NCI-H460 (cell line): ENCODE results near the gene KCNJ9. TPM values are rescaled to one million over a fixed set of nuclear protein-coding genes. Genes with fewer than 3 reads are reported as not detected.
A peak's percentile ranks its signal among the peaks of the same experiment; 100 is the strongest.

Experiments
- DNase-seq: peaks from one replicate; pipeline ENCODE4 v3.0.0-alpha.2; 2016; ENCODE audit warnings: low read depth; ENCODE audit errors: extremely low read depth
- total RNA-seq: library from RNA; depleted of rRNA; stranded (reverse); fragments of >200 nt; shearing (Covaris generic); gene quantifications from 2 replicates; pipeline ENCODE4 v1.2.3, GENCODE V29; 2014

Gene KCNJ9
- total RNA-seq, 1 experiment from 2014 or later = not detected

DNA sequence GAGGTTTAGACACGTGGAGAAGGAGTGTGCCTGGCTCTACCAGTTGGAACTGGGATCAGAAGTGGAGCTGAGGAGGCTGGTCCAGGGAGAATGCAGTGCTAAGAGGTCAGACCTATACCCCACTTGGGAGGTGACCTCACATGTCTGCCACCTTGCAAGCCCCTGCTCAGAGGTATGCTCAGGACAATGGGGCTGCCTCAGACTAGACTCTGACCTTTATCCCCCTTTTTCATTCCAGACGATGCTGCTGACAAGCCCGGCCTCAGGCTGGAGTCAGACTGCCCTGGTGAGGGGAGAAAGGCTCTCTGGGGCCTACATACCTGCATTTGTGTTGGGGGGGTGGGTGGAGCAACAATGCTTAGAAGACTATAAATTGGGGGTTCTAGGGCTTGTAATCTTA lies 16.6 kb upstream of the KCNJ9 start:
- DNase-seq = no peak

DNA sequence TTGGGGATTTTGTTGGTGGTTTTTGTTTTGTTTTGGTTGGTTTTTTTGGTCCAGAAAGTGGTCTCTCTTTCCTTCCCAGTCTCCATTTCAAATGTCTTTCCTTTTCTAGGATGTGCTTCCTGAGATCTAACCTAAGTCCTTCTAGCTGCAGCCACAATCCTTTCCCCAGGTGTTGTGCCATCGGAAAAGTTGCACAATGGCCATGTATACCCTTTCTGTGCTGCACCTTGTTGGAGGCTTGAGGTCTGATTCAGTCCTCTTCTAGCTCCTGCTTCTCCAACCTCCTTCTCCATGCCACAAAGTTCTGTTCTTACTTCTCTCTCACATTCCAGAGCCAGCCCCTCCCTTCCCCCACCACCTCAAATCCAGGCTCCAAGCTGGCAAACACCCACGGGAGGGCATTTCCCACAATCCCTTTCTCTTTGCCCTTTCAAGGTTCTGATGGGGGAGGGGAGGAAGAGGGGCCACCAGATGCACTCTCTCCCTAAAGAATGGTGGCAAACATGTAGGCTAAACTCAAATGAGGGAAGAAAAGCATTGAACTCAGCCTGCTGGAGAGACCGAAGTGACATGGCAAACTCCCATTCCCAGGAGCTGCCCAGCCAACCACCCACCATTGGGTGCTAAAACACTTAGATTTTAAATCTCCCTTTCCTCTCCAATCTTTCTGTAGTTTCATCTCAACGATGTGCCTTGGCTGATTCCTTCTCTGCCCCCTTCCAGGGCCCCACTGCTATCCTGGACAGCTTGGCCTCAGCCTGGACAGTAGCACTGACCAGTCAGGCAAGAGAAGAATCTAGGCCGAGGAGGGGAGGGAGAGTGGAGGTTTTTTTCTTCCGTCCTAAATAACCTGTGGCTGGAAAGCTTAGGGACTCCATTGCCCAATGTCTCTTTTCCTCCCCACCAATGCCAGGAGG lies 14.3 kb upstream of the KCNJ9 start:
- DNase-seq = no peak

DNA sequence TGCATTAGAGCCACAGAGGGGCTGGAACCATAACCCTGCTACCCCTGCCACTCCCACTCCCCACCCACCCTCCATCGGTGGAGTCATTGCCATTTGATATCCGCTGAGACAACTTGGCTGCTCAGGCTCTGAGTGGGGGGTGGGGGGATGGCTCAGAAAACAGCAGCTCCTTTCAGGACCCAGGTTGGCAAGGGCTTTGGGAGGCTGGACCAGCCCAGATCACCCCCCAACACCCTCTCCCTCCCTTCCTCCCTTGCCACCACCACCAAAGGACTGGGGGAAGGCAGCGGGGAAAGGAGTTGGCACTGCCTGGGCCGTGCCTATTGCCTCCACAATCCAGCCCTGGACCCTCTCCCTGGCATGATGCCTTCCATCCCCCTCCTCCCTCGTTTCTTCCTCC lies 13.1 kb upstream of the KCNJ9 start:
- DNase-seq = no peak

DNA sequence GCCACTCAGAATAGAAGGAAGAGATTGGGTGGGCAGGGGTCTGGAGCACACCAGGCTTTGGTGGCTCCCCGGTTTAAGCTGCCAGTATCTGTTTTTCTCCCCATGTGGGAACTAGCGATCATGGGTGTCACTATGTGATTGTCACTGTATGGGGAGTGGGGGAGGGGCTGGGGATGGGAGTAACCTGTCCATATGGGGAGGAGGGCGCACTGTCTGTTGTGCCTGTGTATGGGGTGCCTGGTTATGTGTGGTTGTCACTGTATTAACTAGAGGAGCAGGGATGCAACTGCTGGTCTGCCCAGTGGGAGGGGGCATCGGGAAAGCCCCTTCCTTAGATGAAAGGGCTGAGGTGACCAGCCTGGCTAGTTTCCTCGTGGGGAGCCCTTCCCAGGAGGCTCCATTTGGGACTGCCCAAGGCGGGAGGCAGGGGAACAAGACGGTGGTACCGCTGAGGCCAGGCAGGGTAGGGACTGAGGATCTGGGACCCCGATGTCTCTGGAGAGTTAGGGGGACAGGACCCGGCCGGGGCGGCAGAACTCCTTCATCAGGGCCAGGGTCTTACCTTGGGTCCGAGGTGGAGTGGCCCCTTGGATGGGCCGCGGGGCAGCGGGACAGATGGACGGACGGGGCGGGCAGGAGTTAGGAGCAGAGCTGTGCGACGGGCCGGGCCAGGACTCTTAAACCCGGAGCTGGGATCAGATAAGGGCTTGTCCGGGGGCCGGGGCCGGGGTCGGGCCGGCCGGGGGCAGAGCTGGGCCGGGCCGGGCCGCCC lies 11.7 kb upstream of the KCNJ9 start, which contains the start of gene KCNJ10:
Gene KCNJ10, minus strand, starts transcription at position 701 of the 772 bp plus-strand sequence. CDS start 27,628 bp downstream, outside the sequence.
- no peak for DNase-seq

DNA sequence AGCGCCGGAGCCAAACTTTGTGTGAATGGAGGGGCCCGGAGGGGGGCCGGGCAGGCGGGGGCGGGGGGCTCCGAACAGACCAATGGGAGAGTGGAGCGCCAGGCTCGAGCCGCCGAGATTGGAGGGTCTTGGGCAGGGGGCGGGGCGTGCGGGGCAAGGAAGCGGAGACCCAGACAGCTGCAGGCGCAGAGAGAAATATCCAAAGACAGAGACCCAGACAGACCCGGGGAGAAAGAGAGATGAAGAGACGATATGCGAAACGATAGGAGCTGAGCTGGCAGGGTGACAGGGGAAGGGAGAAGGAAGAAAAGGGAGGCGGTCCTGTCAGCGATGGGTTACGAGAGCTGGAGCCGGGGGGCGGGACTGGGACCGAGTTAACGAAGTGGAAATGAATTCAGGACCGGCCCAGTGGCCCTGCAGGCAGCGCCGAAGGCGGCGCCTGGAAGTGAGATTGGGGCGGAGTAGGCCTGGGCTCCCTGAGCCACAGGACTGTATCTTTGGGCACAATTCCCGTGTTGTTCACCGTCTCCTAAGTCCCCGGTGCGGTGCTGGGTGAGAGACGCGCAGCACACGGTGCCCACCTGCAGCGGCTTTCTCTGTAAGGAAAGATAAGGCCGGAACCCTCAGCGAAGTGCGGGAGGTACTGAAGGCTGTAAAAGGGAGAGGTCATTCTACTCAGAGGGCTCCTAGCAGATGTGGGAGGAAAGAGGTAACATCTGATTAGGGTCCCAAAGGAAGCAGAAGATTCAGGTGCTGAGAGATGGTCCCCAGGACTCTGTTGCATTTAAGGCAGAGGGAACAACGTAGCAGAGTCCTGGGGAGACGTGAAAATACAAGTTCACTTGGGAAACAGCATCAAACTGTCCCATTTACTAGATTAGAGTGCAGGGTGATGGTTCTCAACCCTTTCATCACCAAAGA lies 10.8 kb upstream of the KCNJ9 start:
- peak; percentile 15 for DNase-seq

DNA sequence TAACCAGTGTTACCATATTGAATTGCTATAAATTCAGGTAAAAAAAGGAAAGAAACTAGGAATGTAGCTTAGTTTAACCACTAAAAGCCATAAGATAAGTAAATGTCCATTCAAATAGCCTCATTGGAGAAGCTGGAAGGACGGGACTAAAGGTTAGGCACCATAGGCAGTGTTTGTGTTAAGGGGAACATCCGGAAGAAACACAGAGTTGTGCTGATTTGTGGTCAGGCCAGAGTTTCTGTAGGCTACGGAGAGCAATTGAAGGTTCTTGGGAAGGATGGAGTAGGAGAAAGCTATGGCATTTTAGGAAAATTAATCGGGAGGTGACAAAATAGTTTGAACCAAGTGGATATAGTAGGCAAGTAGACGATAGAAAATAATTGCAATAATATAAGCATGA lies 10.0 kb upstream of the KCNJ9 start:
- DNase-seq = no peak

DNA sequence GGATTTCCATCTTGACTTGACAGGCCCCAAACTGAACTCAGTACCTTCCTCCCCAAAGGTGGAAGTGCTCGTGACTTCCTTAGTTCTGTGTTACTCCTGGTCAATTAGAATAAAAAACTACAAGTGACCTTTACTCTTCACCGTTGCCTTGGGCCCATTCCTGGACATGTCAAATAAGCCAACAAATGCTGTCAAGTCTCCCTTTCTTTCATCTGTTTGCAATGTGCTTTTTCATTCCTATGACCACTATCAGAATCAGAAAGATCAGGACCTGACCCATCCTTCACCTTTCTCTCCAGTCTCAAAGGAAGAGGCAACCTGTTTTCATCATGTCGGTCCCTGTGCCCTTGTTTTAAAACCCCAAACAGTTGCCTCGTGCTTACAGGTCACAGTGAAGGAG lies 6.5 kb upstream of the KCNJ9 start:
- no peak for DNase-seq

DNA sequence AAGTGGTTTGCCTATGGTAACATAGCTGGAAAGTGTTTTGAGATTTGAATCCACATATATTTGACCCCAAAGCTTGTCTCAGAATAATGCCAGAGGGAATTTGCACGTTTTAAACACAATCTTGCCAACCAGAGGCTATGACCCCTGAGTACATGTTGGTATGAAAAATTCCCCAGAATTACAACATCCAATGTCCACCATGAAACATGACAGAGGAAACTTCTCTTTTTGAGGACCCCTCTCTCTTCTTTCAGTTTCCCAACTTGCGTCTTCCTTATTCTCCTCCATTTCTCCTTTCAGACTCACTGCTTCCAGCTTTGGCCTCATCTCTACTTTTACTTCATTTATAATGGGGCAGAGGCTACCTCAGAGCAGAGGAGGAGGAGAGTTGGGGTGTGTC lies 5.5 kb upstream of the KCNJ9 start:
- no peak for DNase-seq

DNA sequence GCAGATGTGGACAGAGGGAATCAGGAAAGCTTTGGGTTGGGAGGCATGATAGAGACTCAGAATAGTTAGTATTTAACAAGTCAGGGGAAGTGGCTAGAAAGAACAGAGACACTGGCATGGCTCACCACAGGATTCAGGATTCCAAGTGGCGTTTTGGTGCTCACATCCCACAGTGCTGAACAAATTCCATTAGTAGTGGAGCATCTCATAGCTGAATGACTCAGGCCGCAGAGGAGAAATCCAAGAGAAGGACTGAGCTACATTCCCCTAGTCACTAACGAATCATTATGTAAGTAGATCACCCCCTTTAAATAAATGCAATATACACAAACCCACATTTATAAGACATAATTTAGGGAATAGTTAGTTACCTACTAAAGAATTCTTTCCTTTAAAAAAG lies 5.0 kb upstream of the KCNJ9 start:
- no peak for DNase-seq

DNA sequence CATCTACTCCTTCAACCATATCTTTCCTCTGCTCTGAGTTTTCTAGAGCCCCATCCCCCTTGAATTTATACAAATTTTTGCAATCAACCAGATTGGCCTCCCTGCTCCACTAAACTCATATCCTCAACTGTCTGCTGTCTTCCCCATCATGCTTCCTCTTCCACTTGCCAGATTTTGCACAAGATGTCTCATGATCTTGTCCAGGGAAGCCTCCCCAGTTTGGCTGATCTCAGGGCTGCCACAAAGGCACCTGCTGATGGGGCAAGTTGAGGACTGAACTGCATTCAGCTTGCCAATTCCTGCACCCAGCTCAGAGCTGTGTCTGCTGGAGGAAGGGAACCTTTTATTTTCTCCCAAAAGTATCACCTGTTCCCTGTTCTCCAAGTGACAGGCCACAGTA lies 3.9 kb upstream of the KCNJ9 start:
- DNase-seq = no peak

DNA sequence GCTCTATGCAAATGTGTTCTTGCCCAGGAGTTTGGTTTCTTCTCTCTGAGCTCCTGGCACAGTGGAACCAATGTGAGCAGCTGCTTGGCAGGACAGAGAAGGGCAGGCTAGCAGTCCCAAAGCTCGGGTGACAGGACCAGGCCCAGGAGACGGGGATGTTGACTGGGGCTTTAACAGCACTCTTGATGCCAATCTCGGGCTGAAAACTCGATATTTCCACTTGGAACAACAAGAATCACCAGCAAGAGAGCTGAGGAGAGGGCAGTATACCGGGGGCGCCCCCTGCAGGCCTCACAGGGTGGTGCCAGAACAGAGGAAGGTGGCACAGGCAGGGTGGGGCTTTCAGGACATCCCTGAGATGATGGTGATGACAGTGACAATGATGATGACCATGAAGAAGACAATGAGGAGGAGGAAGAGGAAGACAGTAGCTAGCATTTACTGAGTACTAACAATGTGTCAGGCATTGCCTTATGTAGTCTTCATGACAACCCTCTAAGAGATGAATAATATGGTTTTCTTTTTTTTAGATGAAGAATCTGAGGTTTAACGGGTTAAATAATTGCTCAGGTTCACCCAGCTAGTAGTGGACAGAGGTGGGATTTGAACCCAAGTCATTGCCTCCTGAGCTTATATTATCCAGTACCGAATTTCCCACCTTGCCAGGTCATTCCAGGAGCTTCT lies 2.7 kb upstream of the KCNJ9 start:
- DNase-seq = peak; percentile 42

DNA sequence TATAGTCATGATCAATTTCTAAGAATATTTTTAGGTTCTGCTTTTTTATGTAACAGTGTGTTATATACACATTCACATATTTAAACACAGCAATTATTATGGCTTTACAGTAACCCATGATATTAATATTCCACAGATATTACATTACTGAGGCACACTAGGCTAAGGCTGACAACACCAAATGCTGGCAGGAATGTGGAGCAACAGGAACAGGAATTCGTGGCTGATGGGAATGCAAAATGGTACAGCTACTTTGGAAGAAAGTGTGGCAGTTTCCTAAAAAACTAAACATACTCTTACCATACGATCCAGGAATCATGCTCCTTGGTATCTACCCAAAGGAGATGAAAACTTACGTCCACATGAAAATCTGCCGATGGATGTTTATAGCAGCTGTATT lies 1.9 kb upstream of the KCNJ9 start:
- DNase-seq = no peak

DNA sequence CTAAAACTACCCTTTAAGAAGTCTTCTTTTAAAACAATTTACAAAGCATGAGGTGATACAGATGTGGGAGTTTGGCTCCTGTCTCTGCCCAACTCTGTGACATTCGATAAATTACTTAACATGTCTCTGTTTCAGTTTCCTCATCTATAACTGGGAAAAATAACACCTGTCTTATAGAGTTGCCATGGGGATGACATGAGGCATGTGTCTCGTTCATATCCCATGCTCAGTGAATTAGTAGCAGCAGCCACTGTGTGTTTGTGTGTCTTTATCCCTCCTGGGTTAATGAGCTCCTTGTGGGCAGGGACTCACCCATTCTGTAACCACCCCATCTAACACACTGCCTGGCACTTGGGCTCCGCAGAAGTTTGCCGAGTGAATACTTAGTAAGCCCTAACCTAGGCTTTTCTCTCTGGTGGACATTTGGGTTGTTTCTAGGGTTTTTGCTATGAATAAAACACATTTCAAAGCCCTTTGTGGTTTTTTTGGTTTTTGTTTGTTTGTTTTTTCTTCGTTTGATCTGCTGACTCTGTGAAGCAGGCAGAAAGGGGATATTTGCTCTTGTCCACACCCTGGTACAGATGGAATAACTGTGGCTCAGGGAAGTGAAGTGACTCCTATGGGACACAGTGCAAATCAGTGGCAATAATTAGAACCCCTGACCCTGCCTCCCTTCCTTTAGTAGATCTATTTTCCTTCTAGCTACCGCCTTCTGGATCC lies 797 bp upstream of the KCNJ9 start:
- no peak for DNase-seq

DNA sequence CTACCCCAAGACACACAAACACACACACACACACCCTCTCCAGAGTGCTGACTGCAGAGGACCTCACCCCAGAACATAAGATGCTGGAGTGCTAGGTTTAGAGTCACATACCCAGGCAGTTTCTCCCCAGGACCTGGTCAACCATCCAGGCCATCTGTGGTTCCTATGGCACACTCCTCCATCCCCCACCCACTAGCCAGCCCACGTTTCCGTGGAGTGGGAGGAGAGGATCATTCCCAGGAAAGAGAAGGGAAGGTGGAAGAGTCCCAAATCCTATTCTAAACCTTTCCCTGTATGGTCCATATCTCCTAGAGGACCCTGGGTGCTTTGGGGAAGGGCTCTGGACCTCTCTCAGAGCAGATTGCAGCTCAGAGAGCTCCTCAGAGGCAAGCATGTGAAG lies 1.1 kb downstream of the KCNJ9 start:
- no peak for DNase-seq

DNA sequence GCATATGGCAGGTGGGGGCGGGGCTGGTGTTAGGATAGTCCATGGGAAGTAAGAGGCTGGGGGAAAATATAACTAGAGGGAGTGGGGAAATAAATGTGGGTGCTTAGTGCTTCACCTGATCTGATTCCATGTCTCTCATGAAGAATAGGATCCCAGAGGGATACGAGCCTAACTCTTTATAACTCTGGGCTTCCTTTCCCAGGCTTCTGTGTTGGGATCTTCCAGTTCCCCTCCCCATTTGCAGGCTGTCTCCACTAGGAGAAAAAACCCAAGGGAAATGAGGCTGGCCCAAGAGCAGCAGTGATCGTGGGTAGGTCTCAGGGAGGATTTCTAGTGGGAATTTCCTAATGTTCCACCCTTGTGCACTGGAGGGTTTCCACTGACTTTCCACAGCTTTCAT lies 1.6 kb downstream of the KCNJ9 start:
- DNase-seq = no peak

DNA sequence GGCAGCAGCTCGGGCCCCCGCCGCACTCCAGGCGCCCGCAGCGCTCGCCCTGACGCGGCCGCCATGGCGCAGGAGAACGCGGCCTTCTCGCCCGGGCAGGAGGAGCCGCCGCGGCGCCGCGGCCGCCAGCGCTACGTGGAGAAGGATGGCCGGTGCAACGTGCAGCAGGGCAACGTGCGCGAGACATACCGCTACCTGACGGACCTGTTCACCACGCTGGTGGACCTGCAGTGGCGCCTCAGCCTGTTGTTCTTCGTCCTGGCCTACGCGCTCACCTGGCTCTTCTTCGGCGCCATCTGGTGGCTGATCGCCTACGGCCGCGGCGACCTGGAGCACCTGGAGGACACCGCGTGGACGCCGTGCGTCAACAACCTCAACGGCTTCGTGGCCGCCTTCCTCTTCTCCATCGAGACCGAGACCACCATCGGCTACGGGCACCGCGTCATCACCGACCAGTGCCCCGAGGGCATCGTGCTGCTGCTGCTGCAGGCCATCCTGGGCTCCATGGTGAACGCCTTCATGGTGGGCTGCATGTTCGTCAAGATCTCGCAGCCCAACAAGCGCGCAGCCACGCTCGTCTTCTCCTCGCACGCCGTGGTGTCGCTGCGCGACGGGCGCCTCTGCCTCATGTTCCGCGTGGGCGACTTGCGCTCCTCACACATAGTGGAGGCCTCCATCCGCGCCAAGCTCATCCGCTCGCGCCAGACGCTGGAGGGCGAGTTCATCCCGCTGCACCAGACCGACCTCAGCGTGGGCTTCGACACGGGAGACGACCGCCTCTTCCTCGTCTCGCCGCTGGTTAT lies 2.8 kb downstream of the KCNJ9 start:
- peak; percentile 42 for DNase-seq

DNA sequence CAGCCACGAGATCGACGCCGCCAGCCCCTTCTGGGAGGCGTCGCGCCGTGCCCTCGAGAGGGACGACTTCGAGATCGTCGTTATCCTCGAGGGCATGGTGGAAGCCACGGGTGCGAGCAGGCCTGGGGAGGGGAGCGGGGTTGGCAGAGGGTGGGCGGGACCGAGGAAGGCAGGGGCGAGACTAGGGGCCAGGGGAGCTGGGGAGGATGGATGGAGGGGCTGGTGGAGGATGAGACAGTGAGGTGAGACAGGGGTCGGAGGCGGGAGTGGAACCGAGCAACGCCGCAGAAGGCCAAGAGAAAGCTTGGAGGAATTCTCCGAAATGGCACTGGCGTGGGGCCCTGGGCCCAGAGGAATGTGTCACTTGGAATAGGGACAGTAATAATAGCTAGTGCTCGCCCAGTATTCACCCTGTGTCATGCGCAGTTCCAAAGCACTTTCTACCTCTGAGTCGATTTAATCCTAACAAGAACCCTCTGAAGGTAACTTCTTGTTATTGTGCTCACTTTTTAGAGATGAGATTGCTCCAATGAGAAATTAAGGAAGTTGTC lies 3.5 kb downstream of the KCNJ9 start:
- DNase-seq = no peak

DNA sequence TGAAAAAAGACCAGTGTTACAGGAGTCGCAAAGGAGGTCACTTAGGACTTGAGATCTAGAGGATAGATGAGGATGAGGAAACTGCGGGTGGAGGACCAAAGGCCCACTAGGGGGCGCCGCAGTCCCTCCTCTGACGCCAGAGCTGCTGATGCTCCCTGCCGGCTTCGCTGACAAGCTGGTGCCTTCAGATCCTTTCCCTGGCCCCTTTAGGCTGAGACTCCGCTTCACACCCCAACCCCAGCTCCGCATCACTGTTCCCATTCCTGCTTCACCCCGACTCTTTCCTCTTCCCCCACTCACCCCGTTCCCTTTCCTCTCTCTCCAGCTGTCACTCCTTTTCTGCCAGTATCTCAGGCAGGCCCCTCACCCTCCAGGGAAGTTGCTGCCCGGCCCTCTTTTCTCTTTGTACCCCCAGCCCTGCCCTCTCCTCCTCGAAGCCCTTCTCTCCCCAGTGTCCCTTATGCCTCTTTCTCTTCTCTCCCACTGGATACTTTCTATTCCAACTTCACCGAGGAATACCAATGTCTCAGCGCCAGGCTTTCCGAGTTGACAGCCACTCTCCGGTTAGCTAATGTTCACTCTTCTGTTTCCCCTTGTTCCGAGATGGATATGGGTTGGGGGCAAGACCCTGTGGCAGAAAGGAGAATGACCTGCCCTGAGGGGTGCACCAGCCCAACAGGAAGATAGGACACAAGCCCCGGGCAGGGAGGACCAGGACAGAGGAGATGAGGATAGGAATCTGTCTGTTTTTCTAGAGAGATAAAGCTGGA lies 4.5 kb downstream of the KCNJ9 start:
- DNase-seq = peak; percentile 78
